Measurements from ENCODE around the gene OSBPL8. TPM values are rescaled to one million over a fixed set of nuclear protein-coding genes. Genes with fewer than 3 reads are reported as not detected.

OSBPL8 gene
- total and polyA plus RNA-seq, 9 of the 15 experiments (the other 6 are each of a cell fraction or from before 2014, with no cell fraction given), result 17.4 to 82.7 (median 42.8) TPM

GRCh38 chr12:76559400-76560085 is at the start of gene OSBPL8 (continued):
- TF ChIP-seq, protein P1, sequence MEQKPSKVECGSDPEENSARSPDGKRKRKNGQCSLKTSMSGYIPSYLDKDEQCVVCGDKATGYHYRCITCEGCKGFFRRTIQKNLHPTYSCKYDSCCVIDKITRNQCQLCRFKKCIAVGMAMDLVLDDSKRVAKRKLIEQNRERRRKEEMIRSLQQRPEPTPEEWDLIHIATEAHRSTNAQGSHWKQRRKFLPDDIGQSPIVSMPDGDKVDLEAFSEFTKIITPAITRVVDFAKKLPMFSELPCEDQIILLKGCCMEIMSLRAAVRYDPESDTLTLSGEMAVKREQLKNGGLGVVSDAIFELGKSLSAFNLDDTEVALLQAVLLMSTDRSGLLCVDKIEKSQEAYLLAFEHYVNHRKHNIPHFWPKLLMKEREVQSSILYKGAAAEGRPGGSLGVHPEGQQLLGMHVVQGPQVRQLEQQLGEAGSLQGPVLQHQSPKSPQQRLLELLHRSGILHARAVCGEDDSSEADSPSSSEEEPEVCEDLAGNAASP (IDR thresholded peaks at IDR 0.05), result no peak
- no peak for TF ChIP-seq MBD1 (CRISPR knock-in tag; IDR thresholded peaks at IDR 0.05)
- TF ChIP-seq SRSF7 (optimal IDR thresholded peaks at IDR 0.05; ENCODE audit: low read depth, low read length), result no peak
- TF ChIP-seq, protein P2, sequence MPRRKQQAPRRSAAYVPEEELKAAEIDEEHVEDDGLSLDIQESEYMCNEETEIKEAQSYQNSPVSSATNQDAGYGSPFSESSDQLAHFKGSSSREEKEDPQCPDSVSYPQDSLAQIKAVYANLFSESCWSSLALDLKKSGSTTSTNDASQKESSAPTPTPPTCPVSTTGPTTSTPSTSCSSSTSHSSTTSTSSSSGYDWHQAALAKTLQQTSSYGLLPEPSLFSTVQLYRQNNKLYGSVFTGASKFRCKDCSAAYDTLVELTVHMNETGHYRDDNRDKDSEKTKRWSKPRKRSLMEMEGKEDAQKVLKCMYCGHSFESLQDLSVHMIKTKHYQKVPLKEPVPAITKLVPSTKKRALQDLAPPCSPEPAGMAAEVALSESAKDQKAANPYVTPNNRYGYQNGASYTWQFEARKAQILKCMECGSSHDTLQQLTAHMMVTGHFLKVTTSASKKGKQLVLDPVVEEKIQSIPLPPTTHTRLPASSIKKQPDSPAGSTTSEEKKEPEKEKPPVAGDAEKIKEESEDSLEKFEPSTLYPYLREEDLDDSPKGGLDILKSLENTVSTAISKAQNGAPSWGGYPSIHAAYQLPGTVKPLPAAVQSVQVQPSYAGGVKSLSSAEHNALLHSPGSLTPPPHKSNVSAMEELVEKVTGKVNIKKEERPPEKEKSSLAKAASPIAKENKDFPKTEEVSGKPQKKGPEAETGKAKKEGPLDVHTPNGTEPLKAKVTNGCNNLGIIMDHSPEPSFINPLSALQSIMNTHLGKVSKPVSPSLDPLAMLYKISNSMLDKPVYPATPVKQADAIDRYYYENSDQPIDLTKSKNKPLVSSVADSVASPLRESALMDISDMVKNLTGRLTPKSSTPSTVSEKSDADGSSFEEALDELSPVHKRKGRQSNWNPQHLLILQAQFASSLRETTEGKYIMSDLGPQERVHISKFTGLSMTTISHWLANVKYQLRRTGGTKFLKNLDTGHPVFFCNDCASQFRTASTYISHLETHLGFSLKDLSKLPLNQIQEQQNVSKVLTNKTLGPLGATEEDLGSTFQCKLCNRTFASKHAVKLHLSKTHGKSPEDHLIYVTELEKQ (CRISPR knock-in tag; IDR thresholded peaks at IDR 0.05), result no peak
- TF ChIP-seq, protein P3, sequence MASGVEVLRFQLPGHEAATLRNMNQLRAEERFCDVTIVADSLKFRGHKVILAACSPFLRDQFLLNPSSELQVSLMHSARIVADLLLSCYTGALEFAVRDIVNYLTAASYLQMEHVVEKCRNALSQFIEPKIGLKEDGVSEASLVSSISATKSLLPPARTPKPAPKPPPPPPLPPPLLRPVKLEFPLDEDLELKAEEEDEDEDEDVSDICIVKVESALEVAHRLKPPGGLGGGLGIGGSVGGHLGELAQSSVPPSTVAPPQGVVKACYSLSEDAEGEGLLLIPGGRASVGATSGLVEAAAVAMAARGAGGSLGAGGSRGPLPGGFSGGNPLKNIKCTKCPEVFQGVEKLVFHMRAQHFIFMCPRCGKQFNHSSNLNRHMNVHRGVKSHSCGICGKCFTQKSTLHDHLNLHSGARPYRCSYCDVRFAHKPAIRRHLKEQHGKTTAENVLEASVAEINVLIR (CRISPR knock-in tag; IDR thresholded peaks at IDR 0.05), result peak; percentile 90
- TF ChIP-seq RAD51 (IDR thresholded peaks at IDR 0.05; ENCODE audit: borderline replicate concordance, low read depth), result peak; percentile 97
- TF ChIP-seq, protein P4, sequence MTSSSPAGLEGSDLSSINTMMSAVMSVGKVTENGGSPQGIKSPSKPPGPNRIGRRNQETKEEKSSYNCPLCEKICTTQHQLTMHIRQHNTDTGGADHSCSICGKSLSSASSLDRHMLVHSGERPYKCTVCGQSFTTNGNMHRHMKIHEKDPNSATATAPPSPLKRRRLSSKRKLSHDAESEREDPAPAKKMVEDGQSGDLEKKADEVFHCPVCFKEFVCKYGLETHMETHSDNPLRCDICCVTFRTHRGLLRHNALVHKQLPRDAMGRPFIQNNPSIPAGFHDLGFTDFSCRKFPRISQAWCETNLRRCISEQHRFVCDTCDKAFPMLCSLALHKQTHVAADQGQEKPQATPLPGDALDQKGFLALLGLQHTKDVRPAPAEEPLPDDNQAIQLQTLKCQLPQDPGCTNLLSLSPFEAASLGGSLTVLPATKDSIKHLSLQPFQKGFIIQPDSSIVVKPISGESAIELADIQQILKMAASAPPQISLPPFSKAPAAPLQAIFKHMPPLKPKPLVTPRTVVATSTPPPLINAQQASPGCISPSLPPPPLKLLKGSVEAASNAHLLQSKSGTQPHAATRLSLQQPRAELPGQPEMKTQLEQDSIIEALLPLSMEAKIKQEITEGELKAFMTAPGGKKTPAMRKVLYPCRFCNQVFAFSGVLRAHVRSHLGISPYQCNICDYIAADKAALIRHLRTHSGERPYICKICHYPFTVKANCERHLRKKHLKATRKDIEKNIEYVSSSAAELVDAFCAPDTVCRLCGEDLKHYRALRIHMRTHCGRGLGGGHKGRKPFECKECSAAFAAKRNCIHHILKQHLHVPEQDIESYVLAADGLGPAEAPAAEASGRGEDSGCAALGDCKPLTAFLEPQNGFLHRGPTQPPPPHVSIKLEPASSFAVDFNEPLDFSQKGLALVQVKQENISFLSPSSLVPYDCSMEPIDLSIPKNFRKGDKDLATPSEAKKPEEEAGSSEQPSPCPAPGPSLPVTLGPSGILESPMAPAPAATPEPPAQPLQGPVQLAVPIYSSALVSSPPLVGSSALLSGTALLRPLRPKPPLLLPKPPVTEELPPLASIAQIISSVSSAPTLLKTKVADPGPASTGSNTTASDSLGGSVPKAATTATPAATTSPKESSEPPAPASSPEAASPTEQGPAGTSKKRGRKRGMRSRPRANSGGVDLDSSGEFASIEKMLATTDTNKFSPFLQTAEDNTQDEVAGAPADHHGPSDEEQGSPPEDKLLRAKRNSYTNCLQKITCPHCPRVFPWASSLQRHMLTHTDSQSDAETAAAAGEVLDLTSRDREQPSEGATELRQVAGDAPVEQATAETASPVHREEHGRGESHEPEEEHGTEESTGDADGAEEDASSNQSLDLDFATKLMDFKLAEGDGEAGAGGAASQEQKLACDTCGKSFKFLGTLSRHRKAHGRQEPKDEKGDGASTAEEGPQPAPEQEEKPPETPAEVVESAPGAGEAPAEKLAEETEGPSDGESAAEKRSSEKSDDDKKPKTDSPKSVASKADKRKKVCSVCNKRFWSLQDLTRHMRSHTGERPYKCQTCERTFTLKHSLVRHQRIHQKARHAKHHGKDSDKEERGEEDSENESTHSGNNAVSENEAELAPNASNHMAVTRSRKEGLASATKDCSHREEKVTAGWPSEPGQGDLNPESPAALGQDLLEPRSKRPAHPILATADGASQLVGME (CRISPR knock-in tag; IDR thresholded peaks at IDR 0.05), result no peak
- TF ChIP-seq RCOR1 (IDR thresholded peaks at IDR 0.05; ENCODE audit: borderline replicate concordance in 1 of 2, low read depth in 2 of 2, low read length in 2 of 2), result peak in 1 of 2 experiments; percentile 39; a peak in 1 of 4 replicates
- no peak for TF ChIP-seq CAMTA2 (CRISPR knock-in tag; conservative IDR thresholded peaks at IDR 0.05)
- TF ChIP-seq NUFIP1 (IDR thresholded peaks at IDR 0.05; ENCODE audit: partially characterized antibody), result no peak
